Measurements from ENCODE around the gene SLC6A3. TPM values are rescaled to one million over a fixed set of nuclear protein-coding genes. Genes with fewer than 3 reads are reported as not detected.

Gene SLC6A3
- total RNA-seq, 1 experiment from 2014 or later = 0.05 TPM

DNA sequence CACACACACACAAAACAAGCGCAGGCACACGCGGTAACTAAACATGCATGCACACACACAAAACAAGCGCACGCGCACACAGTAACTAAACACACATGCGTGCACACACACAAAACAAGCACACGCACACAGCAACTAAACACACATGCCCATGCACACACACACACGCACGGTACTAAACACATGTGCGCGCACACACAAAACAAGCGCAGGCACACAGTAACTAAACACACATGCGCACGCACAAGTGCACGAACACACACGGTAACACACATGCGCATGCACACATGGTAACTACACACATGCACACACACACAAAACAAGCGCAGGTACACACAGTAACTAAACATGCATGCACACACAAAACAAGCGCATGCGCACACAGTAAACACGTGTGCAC lies 19.9 kb upstream of the SLC6A3 start:
- DNase-seq (ENCODE audit: low read depth, low spot score) (no peak), ATAC-seq (no peak)
- H3K9me3 ChIP-seq (ENCODE audit: control insufficient read depth, insufficient read depth, low read depth, low read length) = no peaks in the 10 kb centered on the region
- ChIA-PET POLR2A (no interaction called here), CTCF (no interaction called here)
- no TSS peak for BruUV-seq (replicated peaks)
- H3K4me3 ChIP-seq (ENCODE audit: low read depth in 2 of 2, low read length in 2 of 2) = no peak overlapping the region
- H3K4me1 ChIP-seq (ENCODE audit: control insufficient read depth, insufficient read depth, low read length) = no peaks in the 10 kb centered on the region
- intact Hi-C loops (cut with micrococcal nuclease; ENCODE audit: unreplicated experiment) = no loop called here
- in situ Hi-C loops (cut with HindIII; ENCODE audit: low pct_unique_long_range_greater_than_20kb, low sequenced_read_pairs) = no loop called here
- peaks cover 2% of the 10 kb centered on the region; the same call in 1 of the 2 replicates for H3K36me3 ChIP-seq (ENCODE audit: control insufficient read depth, insufficient read depth, low read length)
- no peak overlapping the region for H3K27ac ChIP-seq (ENCODE audit: low read length)
- no peaks in the 10 kb centered on the region for H3K27me3 ChIP-seq (ENCODE audit: control insufficient read depth, insufficient read depth, low read length)
- TF ChIP-seq POLR2AphosphoS5 (IDR thresholded peaks at IDR 0.05; ENCODE audit: low read depth, low read length) = no peak
- no peak for TF ChIP-seq TCF7L2 (IDR thresholded peaks at IDR 0.05; ENCODE audit: low read depth, low read length)
- no peak for TF ChIP-seq CTCF (IDR thresholded peaks at IDR 0.05)
- no peak for TF ChIP-seq REST (IDR thresholded peaks at IDR 0.05; ENCODE audit: insufficient read depth in 1 of 2, low read depth in 2 of 2, low read length in 1 of 2)
- no peak for TF ChIP-seq SIN3A (IDR thresholded peaks at IDR 0.05; ENCODE audit: borderline replicate concordance, insufficient read depth, low read depth, low read length)

DNA sequence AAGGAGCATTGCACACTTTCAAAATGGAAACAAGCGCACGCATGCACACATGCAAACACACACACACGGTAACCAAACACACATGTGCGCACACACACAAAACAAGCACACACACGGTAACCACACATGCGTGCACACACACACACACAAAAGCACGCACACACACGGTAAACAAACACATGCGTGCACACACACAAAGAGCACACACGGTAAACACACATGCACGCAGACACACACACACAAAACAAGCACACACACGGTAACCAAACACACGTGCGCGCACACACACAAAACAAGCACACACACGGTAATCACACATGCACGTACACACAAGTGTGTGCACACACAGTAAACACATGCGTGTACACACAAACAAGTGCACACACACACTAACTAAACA lies 19.3 kb upstream of the SLC6A3 start:
- ChIA-PET POLR2A (no interaction called here), CTCF (no interaction called here)
- Histone ChIP-seq H3K27ac (ENCODE audit: low read length) (no peak overlapping the region), H3K4me1 (ENCODE audit: control insufficient read depth, insufficient read depth, low read length) (no peaks in the 10 kb centered on the region), H3K4me3 (ENCODE audit: low read depth in 2 of 2, low read length in 2 of 2) (no peak overlapping the region), H3K27me3 (ENCODE audit: control insufficient read depth, insufficient read depth, low read length) (no peaks in the 10 kb centered on the region), H3K36me3 (ENCODE audit: control insufficient read depth, insufficient read depth, low read length) (peaks cover 2% of the 10 kb centered on the region; the same call in 1 of the 2 replicates), H3K9me3 (ENCODE audit: control insufficient read depth, insufficient read depth, low read depth, low read length) (no peaks in the 10 kb centered on the region)
- DNase-seq (ENCODE audit: low read depth, low spot score) = no peak
- no TSS peak for BruUV-seq (replicated peaks)
- intact Hi-C loops (cut with micrococcal nuclease; ENCODE audit: unreplicated experiment) (no loop called here), in situ Hi-C loops (cut with HindIII; ENCODE audit: low pct_unique_long_range_greater_than_20kb, low sequenced_read_pairs) (no loop called here)
- ATAC-seq = no peak
- no peak for TF ChIP-seq SIN3A (IDR thresholded peaks at IDR 0.05; ENCODE audit: borderline replicate concordance, insufficient read depth, low read depth, low read length)
- TF ChIP-seq CTCF (IDR thresholded peaks at IDR 0.05) = no peak
- TF ChIP-seq POLR2AphosphoS5 (IDR thresholded peaks at IDR 0.05; ENCODE audit: low read depth, low read length) = no peak
- TF ChIP-seq REST (IDR thresholded peaks at IDR 0.05; ENCODE audit: insufficient read depth in 1 of 2, low read depth in 2 of 2, low read length in 1 of 2) = no peak
- TF ChIP-seq TCF7L2 (IDR thresholded peaks at IDR 0.05; ENCODE audit: low read depth, low read length) = no peak

Measured in Panc1 (cell line).